Activated CD8-positive, alpha-beta memory T cell treated with anti-CD3 and anti-CD28 coated beads, Interleukin-2, amount 50 U/mL, for 24 hours (primary cell): ENCODE data around the gene DNAJB11.

Experiments used
- DNase-seq: peaks from one replicate; pipeline ENCODE4 v3.0.0-alpha.2; 2020; ENCODE audit errors: extremely low read depth

DNAJB11 gene

DNA sequence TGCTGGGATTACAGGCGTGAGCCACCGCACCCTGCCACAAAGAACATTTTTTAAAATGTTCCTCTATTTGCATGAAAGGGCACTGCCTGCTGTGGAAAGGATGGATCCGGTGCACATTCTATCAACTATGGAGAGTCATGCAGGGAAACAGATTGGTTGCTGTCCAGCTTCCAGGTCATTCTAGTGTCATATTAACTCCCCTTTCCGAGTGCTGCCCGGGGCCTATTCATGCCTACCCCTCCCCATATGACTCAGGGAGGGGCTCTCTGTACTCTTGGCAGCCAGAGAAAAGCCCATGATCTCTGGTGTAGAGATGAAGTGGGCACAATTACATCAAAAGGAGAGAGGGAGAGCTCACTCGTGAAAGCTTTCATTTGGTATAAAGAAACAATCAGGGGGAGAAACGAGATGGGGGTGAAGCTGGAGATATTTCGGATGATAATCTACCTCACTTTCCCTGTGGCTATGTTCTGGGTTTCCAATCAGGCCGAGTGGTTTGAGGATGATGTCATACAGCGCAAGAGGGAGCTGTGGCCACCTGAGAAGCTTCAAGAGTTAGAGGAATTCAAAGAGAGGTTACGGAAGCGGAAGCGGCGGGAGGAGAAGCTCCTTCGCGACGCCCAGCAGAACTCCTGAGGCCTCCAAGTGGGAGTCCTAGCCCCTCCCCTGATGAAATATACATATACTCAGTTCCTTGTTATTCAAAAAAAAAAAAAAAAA, 26.2 kb downstream of the DNAJB11 start:
- DNase-seq = no peak

DNA sequence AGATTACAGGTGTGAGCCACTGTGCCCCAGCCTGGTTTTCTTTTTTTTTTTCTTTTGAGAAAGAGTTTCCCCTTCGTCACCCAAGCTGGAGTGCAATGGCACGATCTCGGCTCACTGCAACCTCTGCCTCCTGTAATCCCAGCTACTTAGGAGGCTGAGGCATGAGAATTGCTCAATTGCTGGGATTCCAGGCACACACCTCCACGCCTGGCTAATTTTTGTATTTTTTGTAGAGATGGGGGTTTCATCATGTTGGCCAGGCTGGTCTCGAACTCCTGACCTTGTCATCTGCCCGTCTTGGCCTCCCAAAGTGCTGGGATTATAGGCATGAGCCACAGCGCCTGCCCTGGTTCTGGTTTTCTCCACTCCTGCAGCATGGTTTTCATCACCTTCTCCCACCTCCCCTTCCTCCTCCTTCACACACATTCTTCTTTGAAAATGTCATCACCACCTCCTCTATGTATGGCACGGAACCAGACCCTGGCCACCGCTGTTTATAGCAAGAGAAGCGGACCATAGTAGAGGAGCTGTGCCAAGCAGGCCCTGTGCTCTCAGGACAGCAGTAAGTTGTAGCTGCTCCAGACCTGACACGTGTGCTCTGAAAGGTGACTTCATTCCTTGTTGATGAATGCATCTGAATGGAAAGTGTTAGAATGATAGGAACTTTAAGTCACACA, 27.7 kb downstream of the DNAJB11 start:
- DNase-seq = no peak

DNA sequence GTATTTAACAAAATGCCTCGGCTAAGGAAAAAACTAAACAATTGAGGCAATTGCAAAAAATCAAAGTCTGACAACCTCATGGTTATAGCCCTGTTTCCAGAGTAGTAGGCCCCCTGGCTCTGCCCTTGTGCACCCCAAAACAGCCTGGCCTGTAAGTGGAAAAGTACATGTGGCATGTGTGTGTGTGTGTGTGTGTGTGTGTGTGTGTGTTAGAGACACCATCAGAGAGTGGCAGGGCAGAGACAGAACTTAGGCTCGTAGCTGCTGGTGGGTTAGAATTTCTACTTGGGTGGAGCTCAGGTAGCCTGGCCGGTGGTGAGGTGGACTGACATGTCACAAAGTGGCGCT, 28.2 kb downstream of the DNAJB11 start:
- no peak for DNase-seq

DNA sequence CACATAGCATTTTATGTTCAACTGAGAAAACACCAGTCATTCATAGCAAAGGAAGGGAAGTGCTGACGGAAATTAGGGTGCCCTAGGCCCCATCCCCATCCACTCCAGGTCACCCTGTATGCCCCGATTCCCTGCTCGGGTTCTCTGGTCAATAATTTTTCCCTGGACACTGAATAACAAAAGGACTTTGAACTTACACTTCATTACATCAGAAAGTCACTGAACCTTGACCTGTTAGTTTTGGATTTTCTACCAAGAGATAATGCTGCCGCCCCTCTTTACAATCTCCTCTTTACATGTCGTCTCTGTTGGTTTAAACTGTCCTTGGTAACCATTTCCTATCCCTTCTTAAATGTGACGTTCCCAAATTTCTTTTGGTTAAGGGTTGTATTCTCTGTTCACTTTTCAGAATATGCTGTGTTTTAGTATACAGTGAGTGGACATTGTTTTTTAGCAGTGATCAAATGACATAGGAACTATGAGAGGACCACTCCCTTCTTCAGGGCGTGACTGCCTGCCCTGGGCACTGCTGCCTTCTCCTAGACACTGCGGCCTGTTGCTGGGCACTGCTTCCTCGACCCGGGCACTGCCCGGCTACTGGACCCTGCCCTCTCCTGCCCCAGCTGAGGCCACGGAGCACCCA, 28.7 kb downstream of the DNAJB11 start:
- DNase-seq = no peak

DNA sequence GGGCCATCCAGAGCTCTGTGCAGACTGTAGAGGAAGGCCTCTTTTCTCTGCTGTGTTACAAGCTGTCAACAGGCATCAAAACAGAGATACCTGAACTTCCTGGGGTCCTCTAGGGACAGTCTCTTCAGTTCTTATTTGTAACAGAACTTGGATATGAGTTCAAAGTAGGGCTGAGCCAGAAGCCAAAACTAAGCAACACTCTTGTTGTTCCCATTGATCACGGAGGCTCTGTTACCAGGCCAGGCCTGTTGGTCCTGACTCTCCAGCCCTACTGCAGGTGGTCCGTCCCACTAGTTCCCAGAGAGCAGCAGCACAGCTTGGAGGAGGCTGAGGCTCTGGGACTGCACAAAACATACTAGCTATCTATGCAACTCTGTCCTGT, 29.3 kb downstream of the DNAJB11 start:
- DNase-seq = no peak

DNA sequence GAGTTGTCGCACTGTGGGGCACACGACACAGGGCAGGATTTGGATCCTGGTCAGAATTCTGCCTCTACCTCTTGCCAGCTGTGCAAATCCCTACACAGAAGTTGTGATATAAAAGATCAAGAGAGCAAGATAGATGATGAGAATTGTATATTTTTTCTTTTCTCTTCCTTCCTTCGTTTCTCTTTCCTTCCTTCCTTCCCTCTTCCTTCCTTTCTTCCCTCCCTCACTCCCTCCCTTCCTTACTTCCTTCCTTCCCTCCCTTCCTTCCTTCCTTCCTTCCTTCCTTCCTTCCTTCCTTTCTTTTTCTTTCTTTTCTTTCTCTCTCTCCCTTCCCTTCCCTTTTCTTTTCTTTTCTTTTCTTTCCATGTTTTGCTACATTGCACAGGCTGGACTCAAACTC, 30.4 kb downstream of the DNAJB11 start:
- DNase-seq = no peak

DNA sequence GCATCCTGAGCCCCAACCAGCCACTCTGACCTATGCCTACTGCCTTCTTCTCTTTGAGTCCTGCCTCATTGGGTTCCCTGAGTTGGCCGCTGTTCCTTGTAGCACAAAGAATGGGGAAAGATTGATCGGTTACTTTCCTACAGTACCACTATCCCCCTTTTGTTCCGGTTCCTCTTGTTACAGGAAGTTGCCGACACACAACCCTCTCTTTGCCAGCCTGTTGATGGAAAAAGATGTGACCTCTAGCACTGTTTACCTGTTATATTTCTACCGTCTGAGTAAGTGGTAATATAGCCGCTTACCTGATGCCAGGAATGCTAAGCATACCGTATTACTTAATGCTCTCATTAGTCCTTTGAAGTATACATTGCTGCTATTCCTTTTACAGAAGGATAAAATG, 32.6 kb downstream of the DNAJB11 start:
- no peak for DNase-seq

DNA sequence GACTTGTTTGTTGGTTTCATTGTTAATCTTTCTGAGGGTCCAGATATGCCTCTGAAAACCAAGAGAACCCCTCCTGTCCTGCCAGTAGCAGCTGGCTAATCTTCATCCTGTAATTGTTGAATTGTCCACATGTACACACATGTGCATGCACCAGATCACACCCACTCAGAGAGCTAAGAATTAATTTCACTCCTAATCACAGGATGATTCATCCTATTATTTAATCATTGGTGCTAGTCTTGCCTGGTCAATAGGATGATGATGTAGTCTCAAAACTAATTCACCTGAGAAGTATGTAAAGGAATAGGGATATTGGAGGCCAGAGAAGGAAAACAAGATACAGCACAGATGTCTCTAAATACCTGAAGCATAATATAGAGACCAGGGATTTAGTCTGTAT, 34.6 kb downstream of the DNAJB11 start:
- no peak for DNase-seq

DNA sequence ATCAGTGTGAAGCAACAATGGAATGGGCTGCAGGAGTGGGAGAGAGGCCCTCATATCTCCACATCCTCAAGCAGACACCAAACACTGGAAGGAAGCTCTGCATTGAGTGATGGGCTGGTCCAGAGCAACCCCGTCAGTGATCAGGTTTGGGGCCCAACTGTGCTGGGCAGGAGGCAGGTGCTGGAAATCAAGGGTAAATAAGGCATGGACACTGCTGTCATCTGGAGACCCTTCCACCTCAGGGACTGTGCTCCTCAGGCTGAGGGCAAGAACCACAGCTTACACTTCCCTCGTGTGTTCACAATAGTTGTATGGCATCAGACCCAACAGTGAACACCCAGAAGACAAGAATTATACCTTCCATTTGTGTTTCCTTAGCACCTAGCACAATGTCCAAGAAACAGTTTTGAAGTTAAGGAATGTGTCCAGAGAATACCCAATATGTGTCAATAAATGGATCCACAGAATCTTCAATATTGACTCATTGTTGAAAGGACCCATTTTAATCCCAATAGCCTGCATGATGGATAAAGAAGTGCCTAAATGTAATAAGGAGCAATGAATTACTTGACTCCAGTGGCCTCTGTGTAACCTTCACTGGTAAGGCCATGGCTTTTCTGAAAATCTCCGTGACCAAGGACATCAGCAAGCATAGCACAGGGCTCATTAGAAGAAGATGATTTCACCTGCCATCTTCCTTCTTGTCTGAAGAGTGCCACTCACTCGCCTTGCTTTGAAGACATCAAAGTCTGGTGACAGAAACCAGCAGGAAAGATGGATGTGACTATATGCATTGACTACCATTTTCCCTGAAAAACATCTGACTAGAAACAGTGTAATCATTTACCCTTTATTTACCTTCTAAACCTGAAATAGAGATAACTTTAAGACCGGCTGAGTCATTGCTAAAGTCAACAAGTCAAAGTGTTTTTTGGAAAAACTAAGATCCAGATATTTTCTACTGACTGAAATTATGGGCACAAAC, 35.3 kb downstream of the DNAJB11 start:
- DNase-seq = no peak

DNA sequence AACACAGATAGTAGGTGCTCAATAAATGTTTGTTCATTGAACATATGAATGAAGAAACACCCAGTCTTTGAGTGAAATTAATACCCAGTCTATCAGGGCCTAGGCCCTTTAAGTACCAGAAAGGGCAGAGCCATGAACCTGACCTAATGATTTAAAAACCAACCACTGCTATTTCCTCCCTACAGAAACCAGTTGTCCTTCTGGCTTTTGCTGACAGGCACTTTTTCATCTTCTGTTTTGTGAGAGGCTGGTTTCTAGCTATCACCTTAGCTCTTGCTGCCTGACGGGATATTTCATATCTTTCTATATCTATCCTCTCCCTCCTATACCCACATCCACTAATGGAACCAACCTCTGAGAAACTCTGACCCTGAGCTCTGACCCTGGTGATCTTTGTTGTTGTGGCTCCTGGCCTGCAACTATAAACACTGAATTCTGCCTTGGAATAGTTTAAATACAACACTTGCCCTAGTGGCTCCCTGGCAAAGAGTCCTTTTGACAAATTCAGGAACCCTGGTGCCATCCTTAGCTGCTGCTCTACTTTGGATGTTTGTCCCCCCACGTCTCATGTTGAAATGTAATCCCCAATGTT, 38.2 kb downstream of the DNAJB11 start:
- DNase-seq = no peak

DNA sequence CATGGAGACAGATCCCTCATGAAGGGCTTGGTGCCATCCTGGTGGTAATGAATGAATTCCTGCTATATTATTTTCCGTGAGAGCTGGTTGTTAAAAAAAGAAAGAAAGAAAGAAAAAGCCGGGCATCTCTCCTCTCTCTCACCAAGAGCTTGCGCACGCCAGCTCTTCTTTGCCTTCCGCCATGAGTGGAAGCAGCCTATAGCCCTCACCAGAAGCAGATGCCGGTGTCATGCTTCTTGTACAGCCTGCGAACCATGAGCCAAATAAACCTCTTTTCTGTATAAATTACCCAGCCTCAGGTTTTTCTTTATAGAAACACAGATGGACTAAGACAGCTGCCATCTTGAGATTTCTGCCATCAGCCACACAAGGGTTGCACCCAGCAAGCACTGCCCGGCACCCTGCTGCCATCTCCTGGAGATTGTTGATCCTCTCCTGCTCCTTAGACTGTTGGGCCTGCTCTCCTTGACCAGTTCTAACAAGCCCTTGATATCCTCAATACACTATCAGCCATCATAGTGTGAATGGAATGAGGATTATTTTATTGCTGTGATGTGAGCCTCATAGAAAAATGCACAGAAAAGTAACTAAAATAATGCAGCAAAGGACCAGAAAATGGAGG, 38.8 kb downstream of the DNAJB11 start:
- DNase-seq = no peak

DNA sequence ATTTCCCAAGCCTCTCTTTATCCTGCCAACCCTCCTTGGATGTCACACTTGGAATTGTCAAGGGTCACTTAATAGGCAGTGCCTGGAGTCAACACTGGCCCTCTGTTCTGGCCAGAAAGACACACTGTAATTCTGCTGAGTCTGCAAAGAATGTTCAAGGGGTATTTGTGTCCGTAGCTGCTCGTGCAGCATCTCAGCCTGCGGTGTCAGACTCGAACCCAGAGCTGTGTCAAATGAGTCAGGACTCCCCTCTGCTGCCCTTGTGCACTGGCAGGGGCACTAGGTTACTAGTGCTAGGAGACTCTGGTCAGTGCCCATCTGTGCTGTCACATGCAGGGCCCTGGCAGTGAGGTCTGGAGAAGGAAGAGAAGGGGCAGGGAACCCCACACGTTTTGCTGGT, 41.5 kb downstream of the DNAJB11 start:
- DNase-seq = no peak

DNA sequence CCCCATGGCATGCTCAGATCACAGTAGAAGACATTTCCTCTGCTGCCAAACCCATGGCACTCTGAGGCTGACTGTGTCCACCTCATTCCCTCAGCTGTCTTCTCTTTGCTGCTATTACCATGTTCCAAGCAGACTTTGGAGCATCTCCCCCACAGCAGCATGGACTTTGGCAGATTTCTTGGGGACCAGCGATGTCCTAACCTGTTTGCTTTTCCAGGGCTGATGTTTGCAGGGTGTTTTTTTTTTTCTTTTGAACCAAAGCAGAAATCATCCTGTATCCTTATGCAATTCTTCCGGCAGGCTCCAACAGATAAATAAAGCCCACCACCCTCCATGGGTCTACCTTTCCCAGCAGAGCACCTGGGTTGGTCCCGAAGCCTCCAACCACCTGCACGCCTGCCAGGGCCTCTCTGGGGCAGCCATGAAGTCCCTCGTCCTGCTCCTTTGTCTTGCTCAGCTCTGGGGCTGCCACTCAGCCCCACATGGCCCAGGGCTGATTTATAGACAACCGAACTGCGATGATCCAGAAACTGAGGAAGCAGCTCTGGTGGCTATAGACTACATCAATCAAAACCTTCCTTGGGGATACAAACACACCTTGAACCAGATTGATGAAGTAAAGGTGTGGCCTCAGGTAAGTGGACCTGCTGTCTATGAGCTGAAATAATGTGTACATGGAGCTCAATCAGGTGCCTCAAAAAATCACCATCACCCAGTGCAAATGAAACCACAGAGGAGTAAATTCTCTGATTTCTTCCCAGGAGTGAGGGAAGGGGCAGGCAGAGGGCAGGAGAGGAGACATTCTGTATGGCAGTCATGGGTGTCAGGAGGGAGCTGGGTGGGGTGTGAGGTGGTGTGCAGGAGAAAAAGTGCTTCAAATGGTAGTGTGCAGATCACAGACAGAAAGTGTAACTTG, 42.5 kb downstream of the DNAJB11 start, which contains the start of gene AHSG:
Gene AHSG, plus strand, starts transcription at position 340 of the 916 bp plus-strand sequence. Its CDS starts 82 bp downstream, at position 422.
- DNase-seq = no peak

DNA sequence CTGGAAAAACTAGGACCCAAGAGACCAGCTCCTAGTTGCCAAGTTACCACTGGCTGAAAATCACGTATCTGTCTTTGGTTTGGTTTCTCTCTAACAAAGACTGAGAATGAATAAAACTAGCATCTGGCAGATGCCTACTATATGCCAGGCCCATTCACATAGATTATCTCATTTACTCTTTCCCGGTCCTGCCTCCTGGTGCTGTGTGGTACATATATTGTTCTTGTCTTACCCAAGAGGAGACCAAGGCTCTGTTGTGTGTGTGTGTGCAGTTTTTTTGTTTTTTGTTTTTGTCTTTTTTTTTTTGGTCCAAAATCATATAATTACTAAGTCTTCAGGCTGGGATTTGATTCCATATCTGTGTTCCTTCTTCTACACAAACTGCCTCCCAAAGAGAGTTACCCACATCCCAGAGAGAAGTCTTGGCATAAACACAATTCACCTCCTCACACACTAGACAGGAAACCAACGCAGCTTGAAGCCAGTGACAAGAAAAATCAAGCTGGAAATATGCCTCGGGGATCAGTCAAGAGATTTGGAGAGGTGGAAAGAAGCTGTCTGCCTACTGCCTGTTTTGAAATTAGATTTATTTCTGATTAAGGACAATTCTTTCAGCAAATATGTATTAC, 43.2 kb downstream of the DNAJB11 start:
- DNase-seq = no peak

DNA sequence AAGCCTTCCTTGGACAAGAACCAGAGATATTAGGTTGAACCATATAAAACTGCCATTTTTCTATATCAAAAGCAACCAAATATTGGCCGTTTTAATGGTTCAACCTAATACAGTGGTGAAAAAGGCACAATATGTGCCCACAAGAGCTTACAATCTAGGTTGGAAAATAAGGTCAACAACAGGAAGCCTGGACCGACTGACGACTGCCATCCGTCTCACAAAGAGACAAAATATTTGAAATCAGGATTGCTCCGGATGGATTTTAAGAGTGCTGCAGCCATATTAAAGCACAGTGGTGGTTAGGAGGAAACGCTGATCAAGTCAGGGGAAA, 43.7 kb downstream of the DNAJB11 start:
- DNase-seq = no peak

DNA sequence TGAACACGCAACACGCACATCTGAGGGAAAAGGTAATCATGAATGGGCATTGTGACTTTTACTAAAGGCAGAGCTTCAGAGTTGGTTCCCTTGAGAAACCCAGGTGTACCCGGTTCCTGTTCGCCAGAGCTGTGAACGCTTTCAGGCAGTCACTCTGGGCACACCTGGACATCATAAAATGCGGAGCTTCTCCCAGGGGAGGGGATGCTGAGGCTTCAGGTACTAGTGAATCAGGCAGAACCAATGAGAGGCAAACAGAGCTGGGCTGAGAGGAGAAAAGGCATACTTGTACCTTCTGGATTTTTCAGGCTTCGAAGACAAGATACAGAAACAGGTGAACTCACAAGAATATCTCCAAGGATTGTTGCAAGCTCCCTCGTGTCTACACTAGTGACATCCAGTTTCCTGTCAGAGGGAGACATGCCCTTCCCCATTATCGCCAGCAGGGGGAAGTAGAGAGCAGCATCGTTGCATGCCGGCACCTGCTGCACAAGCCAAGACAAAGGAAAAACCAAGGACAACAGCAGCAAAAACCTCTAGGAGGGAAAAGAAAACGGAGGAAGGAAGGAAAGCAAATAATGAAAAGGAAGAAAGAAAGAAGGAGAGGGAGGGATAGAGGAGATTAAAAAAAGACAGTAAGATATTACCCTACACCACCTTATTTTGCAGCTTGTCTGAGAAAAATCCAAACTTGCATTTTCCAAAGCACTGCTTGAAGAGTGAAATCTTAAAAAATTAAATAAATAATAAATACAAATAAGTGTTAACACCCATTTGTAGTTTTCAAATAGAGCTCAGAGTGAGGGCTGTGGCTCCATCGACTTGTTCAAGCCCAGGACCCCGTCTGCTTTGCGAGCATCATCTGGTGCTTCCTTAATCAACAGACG, 44.3 kb downstream of the DNAJB11 start:
- DNase-seq = peak; percentile 37

DNA sequence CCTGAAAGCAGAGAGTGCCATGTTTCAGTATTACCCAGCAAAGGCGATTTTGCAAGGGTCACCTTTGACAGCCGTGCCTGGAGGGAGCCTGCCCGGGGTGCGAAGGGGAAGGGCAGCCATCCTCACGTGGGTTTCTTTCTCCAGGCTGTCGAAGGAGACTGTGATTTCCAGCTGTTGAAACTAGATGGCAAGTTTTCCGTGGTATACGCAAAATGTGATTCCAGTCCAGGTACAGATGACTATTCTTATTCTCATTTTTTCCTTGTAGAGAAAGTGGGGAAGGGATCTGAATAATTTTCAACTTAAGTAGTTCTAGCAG, 45.7 kb downstream of the DNAJB11 start:
- DNase-seq = no peak

DNA sequence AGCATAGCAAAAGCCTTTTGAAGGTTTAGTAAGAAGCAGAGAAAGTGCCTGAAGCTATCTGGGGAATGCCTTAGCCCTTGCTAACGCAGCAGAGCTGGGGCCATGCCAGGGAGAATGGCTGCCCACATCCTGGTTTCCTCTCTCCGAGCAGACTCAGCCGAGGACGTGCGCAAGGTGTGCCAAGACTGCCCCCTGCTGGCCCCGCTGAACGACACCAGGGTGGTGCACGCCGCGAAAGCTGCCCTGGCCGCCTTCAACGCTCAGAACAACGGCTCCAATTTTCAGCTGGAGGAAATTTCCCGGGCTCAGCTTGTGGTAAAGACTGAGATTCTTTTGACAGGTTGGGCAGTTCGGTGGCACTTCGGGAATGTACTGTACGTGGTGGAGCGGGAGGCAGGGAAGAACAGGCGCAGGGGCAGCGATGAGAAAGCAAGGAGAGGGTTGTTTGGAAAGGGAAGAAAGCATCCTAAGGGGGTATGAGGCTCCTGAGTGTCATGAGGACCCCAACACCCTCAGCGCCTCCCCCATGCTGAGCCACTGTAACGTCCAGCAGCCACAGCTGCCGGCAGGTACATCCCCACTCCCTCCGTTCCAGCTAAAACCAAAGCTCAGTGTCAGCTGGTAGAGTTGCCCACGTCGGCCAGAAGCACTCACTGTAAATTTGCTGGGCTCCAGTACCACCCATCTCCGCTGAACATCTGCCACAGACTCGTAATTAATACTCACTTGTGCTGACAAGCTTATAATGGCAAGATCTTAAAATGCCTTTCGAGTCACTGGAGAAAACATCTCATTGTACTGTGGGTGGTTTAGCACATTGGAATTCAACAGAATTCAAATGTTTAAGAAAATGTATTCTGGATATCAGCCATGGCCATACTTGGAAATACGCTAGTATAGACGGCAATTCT, 46.8 kb downstream of the DNAJB11 start:
- DNase-seq = peak; percentile 75
